GM12892 (cell line): ENCODE results near the gene MMADHC.

ENCODE experiments used
- POLR2A ChIP-seq: IDR thresholded peaks from 2 replicates; pipeline ENCODE4 v1.6.1; 2011; ENCODE audit warnings: low read depth, low read length, control low read depth
- POLR2AphosphoS5 ChIP-seq: IDR thresholded peaks from 2 replicates; pipeline ENCODE4 v1.6.1; 2011; ENCODE audit warnings: low read depth, low read length, control low read depth
- TAF1 ChIP-seq: IDR thresholded peaks from 2 replicates; pipeline ENCODE4 v1.6.1; 2011; ENCODE audit warnings: low read depth, mild to moderate bottlenecking, control low read depth, low read length, borderline replicate concordance

DNA sequence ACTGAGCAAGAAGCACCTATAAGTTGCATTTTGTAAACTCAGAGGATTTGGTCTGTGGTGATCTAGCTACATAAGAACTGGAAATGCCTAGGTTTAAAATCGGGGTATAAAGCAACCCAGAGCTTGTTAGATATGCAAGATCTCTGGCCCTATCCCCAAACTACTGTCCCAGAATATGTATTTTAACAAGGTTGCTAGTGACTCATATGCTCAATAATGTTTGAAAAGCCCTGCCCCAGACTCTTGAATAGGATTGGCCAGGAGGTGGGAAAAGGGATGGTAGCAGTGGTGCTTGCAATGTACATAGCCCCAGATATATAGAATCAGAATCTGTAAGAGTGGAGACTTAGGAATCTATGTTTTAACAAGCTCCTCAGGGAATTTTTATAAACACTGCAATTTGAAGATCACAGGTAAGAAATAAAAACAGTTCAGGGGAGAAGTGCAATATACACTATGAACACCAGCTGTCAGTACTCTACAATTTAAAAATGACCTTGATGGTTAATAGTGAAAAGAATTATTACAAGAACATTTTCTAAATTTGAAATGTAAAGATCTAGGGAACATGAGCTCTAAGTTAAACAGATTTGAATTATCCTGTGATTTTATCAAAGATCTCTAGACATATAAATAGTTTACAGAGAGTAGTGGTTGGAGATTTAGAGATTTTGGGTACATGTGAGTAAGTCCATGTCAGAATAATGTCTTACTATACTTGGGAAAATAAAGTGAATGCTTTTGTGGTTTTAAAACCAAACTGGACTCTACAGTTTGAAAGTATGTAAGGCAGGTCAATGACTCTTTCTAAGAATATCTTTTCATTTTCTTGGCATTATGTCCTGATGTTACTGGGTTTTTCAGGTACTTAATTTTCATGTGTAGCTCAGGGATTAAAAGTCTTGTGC lies 7.7 kb upstream of the MMADHC start:
- TF ChIP-seq POLR2AphosphoS5 (no peak), POLR2A (no peak), TAF1 (no peak)
